GDM1 (cell line): ENCODE data around the gene NUMB.

Experiments used
- DNase-seq: peaks from one replicate; lab custom pipeline; 2025; lab: John Stamatoyannopoulos, UW

Gene NUMB

DNA sequence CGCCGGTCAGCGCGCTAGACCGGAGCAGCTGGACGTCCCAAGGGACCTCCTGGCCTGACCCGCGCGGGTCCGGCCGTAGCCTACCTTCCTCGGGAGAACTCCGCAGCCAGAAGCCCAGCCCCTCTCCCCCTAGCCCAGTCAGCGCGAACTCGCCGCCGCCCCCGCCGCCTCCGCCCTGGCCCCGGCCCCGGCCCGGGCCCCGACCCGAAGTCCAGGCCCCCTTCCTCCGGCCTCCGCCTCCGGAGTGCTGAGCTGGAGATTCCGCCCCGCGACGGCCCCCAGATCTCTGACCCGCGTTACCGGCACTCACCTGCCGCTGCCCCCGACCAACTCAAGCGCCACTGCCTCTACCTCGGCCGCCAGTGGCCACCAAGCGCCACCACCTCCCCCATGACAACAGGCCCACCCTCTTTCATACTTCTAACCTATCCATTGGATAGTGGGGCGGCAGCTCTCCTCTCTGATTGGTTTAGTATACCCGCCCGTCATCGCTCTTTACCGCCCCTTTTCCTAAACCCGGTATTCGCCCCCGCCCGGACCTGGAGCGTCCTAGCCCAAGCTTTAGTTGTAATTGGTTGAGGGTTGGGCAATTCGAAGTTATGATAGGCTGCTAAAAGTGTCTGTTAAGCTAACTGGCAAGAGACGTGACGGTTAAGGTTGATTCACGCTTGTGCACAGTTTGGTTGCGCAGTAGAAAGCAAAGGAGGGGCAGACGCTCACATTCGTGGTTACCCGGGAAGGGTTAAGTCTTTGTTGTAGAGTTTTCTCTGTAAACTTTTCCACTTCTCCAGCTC, at the start of gene NUMB:
Gene NUMB (minus strand): TSS at position 364 of the 794 bp plus-strand sequence. CDS start 102,795 bp downstream, outside the sequence.
- DNase-seq = peak; percentile 98

DNA sequence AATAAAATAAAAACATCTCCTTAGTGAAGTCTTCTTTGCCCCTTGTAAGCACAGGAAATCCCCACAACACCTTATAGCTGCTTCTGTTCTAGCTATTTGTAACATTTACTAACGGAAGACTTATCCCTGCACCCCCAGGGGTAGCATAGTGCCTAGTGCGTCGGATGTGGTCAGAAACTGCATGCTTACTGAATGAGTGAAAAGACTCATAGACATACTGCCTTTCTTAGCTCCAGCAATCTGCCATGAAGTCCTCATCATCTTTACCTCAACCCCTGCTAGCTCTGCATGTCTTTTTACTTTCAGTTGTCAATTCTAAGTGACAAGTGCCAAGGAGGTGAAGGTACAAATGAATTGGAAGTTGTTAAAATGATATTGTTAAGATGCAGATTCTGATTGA, 45.3 kb upstream of the NUMB start:
- no peak for DNase-seq

DNA sequence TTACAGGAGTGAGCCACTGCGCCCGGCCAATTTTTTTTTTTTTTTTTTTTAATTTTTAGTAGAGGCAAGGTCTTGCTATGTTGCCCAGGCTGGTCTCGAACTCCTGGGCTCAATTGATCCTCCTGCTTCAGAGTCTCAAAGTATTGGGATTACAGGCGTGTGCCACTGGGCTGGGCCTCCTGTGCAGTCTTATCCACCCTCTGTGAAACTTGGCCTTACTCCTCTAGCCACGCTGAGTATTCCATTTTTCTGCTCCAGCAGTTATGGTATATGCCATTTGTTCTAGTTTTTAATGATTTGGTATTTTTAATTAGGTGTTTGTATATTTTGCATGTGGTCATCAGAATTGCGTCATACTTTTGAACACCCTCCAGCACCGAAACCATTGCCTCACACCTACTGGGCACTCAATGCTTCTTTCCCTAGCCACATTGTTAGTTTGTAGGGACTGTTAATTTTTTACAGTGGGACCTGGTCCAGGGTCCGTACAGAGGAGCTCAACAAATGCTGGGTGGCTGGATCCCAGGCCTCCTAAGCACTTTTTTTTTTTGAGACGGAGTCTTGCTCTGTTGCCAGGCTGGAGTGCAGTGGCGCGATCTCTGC, 43.8 kb upstream of the NUMB start:
- DNase-seq = no peak

DNA sequence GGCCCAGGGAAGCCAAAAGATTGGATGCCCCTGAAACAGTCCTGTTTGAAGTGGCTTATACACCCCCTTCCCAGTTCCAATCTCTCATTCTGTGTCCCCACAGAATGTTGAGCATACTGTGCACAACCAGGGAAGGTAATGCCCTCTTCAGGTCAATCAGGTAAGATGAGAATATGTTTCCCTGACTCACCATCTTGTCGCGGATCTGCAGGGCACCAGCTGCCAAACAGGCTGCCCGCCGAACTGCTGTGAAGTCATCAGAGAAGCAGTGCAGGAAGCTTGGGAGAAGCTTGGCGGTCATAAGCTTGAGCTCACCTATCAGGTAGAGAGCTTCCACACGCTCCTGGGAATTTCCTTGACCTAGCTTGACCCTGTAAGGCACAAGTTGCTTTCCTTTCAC, 42.0 kb upstream of the NUMB start:
- no peak for DNase-seq

DNA sequence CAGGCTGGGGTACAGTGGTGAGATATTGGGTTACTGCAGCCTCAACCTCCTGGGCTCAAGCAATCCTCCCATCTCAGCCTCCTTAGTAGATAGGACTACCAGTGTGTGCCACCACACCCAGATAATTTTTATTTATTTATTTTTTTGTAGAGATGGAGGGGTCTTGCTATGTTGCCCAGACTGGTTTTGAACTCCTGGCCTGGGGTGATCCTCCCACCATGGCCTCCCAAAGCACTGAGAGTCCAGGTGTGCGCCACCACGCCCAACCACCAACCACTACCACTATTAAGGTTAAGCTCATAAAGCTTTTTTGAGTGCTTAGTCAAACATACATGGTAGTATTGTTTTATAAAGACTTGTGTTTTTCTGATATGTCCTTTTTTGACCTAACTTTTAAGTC, 36.2 kb upstream of the NUMB start:
- no peak for DNase-seq

DNA sequence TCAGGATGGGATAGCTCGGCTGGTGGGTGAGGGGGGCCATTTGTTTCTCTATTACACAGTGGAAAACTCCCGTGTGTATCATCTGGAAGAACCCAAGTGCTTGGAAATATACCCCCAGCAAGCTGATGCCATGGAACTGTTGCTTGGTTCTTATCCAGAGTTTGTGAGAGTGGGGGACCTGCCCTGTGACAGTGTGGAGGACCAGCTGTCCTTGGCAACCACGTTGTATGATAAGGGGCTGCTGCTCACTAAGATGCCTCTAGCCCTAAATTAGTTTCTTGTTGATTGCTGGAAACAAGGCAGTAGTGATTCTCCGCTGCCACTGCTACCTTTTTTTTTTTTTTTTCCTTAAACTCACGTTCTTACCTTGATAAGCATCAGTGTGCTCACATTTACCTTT, 34.3 kb upstream of the NUMB start:
- no peak for DNase-seq

DNA sequence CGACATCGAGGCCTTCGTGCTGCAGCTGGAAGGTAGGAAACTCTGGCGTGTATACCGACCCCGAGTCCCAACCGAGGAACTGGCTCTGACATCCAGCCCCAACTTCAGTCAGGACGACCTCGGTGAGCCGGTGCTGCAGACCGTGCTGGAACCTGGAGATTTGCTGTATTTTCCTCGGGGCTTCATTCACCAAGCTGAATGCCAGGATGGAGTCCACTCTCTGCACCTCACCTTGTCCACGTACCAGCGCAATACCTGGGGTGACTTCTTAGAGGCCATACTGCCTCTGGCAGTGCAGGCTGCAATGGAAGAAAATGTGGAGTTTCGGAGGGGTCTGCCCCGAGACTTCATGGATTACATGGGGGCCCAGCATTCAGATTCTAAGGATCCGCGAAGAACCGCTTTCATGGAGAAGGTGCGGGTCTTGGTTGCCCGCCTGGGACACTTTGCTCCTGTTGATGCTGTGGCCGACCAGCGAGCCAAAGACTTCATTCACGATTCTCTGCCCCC, 33.8 kb upstream of the NUMB start:
- DNase-seq = no peak

DNA sequence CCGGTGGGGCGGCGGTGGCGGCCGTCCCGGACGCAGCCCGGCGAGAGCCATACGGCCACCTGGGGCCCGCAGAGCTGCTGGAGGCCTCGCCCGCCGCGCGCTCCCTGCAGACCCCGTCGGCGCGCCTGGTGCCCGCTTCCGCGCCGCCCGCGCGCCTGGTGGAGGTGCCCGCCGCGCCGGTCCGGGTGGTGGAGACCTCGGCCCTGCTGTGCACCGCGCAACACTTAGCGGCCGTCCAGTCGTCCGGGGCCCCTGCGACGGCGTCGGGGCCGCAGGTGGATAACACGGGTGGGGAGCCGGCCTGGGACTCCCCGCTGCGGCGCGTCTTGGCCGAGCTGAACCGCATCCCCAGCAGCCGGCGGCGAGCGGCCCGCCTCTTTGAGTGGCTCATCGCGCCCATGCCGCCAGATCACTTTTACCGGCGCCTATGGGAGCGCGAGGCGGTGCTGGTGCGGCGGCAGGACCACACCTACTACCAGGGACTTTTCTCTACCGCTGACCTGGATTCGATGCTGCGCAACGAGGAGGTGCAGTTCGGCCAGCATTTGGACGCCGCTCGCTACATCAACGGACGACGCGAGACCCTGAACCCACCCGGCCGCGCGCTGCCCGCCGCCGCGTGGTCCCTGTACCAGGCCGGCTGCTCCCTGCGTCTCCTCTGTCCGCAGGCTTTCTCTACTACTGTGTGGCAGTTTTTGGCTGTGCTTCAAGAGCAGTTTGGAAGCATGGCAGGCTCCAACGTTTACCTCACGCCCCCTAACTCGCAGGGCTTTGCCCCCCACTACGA, 33.1 kb upstream of the NUMB start:
- DNase-seq = no peak

DNA sequence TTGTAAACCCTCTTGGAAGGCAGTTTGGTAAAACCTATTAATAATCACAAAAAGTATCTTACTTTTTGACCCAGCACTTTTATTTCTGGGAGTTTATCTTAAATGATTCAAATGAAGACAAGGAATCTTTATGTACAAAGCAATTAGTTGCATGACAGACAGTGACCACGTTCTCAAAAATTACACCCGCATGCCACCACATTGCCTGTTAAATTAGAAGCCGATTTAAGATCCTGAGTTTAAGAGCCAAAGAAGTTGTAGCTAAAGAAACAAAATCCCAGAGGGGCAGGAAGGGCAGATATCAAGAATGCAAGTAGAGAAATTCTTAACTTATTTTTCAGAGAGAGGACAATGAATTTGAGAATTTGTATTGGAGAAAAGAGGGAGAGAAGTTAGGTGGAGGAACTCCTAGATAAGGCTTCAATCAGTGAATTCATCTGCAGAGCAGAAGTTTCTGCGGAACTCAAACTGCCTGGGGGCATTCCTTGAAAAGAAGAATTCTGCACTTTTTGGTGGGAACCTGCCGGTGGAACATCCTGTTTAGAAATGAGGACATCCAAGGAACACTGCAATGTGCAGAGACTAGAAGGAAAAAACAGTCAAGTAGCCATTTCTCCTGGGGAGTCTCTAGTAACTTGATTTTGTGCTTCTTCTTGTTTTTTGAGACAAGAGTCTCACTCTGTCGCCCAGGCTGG, 31.3 kb upstream of the NUMB start:
- DNase-seq = no peak

DNA sequence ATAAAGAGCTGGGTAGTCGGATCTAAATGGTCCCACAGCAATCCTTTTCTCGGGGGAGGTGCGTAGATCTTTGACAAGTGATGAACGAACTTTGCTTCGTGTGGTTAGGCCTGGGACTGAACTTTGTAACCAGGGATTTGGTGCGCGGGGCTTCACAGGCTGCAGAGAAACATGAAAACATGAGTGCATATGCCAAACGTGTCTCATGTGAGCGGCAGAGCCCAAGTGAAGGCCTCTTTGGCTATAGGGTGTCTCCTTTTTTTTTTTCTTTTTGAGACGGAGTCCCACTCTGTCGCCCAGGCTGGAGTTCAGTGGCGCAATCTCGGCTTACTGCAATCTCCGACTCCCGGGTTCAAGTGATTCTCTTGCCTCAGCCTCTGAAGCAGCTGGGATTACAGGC, 20.3 kb upstream of the NUMB start:
- no peak for DNase-seq

DNA sequence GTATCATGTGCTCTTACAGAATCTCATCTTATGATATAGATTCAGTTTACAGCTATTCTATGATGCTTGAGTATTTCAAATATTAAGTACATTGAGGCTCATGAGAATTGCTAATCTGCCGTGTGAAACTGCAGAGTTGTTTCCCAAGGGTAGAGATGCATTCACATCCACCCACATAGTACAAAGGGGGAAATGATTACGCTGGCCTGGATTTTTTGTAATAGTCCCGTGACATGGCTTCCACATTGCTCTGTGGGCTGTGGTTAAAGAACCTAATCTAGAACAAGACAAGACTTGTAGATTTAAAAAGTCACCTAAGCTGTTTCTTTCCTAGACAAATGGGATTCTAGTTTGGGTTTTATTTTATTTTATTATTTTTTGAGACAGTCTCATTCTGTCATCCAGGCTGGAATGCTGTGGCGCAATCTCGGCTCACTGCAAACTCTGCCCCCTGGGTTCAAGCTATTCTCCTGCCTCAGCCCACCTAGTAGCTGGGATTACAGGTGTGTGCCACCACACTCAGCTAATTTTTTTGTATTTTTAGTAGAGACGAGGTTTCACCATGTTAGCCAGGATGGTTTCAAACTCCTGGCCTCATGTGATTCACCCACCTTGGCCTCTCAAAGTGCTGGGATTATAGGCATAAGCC, 19.4 kb upstream of the NUMB start:
- no peak for DNase-seq

DNA sequence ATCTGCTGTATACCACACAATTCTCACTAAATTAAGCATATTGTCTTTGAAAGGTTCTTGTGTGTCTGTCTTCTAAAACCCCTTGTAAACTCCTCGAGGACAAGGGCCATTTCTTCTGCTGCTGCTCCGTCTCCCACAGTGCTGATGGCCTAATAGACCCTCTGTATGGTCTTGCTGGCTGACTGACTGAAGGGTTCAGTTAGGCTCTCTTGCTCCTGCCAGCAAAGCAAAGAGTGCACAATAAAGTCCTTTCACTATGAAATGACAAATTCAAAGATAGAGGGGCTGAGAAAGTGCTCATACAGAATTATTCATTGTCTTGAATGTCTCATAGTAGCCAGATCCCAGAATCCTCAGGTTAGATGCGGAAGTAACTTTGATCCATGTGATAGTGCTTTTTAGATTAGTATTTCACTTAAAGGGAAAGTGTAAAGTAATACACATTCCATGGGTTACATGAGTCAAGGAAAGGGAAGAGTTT, 18.1 kb upstream of the NUMB start:
- no peak for DNase-seq

DNA sequence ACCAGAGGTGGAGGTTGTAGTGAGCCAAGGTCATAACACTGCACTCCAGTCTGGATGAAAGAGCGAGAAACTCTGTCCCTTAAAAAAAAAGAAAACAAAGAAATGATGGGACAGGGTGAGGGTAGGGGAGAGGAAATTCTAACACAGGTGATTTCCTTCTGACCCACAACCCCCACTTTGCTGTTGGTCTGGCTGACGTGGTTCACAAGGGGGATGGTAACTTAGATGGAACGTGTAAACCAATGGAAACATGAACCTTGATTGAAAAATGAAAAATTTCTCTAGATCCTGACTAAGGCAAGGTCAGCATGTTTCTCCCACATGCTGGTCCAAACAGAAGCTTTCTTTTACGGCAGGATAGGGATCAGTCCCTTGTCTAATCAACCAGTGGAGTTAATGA, 16.6 kb upstream of the NUMB start:
- DNase-seq = no peak

DNA sequence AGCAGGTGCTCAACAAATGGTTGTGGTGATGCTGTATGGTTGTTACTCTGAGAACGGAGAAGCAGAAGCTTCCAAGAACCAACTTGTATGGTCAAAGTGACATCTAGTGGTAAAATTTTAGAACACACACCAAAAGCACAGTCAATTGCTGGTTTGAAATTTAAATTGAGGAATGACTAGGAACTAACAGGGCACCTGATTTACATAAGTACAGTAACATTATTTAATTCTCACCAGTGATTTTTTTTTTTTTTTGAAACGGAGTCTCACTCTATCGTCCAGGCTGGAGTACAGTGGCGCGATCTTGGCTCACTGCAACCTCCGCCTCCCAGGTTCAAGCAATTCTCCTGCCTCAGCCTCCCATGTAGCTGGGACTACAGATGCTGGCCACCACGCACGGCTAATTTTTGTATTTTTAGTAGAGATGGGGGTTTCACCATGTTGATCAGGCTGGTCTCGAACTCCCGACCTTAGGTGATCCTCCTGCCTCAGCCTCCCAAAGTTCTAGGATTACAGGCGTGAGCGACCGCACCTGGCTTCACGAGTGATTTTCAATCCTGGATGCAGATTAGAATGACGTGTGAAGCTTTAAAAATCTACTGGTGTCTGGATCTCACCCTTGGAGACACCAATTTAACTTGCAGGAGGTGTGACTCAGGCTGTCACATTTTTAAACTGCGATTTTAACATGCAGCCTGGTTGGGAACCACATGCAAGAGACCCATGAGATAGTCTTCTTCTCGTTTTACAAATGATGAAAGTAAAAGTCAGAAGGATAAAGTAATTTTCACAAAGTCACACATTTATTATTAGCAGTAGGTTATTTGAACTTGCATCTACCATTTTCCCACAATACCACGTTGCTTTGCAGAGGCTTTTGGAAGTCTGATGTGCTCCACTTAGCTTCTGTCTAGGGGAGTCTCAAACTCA, 14.1 kb upstream of the NUMB start:
- DNase-seq = peak; percentile 22

DNA sequence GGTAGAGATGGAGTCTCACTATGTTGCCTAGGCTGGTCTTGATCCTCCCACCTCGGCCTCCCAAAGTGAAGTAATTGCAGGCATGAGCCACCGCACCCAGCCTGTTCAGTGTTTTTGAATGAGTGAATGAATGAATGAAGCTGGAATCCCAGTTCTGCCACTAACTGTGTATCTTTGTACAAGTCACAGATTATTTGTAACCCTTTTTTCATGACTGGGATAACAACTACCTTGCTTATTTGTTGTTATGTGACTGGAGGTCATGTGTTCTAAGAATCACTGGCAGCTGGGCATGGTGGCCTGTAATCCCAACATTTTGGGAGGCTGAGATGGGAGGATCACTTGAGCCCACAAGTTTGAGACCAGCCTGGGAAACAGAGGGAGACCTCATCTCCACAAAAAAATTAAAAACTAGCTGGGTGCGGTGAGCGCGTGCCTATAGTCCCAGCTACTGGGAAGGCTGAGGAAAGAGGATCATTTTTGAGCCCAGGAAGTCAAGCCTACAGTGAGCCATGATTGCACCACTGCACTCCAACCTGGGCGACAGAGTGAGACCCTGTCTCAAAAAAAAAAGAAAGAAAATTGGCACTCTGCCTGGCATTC, 13.3 kb upstream of the NUMB start:
- no peak for DNase-seq

DNA sequence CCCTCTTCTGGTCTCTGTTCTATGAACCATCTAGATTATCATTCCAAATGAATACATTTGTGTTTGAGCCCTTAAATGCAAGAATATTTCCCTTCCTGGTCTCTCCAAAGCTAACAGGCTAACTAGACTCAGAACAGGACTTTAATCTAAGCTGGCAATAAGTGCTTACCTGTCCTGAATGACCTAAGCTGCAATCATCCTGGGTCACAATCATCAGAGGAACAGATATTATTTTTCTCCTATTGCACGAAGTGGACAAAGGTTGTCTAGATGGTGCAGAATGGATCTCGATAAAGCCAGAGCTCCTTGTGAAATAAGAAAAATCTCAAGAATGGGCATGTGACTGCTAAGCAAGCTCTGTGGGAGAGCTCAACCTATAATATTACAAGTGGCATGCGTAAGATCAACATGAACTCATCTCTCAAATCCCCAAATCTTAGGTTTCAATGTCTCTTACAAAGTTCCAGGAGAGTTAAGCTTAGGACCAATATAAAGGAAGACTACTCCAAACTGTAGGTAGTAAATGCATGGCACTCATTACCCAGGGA, 10.6 kb upstream of the NUMB start:
- DNase-seq = no peak

DNA sequence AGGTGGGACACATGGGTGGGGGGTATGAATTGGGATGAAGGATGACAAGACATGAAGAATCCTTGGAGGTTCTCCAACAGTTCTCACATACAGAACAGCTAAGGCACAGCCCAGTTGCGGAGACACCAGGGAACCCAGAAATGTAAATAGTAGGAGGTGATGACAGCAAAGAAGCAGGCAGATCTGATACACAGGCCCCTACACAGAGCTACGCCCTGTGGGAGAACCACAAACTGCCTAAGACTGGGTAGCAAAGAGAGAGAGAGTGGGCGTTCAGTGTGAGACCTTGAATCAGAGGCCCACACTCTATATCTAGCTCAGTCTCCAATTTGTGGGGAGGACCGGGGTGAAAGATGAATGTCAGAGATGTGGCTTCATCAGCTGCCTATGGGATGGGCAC, 9.5 kb upstream of the NUMB start:
- DNase-seq = no peak

DNA sequence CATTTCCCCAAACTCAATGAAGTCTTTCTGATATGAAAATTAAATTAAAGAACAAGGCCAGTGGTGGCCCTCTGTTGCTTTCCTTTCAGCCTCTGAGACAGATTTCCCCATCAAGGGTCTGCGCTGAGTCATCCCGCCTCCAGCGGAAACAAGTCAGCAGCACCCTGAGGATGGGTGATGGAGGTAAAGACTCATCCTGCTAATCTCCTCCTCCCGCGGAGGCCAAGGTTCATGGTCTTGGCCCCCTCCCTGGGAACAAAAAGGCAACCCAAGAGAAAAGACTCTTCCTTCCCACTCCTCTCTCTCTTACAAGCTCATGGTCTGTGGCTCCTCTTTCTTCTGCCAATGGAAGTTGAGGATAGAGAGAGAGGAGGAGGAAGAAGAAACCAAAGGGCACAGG, 9.0 kb upstream of the NUMB start:
- no peak for DNase-seq

DNA sequence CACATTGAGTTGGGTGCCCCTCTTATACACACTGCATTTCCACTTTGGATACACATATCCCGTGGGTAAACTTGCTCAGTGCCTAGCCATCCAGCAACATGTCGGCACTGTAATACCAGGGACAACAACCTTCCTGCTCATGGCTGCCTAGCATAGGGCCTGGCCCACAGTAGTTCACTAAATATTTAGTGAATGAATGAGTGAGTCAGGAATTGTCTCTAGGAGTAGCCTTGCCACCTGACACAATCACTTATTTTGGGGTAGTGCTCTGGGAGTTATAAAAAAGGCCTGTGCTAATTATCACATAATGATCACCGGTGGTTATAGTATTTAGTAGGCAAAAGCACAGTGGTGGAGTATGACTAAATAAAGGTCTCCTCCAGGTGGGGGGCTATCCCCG, 8.5 kb upstream of the NUMB start:
- no peak for DNase-seq
